ENCODE data around the gene INSRR.

INSRR gene

DNA sequence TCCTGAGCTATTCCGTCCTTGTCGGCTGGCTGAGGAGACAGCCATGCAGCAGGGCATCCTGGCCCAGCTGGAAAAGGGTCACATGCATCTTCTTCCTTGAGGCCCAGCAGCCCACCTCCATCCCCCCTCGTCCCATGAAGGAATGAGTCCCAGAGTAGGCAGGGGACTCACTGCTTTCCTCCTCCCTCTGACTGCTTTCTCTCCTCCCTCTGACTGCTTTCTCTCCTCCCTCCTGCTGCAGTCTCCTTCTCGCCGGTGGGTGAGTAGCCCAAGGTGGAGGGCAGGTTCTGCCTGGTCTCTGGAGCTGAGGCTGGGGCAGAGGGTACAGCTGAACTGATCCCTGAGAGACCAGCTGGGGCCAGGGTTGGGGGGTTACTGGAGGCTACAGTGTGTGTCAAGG, 15.2 kb upstream of the INSRR start:
- DNase-seq: no peak

DNA sequence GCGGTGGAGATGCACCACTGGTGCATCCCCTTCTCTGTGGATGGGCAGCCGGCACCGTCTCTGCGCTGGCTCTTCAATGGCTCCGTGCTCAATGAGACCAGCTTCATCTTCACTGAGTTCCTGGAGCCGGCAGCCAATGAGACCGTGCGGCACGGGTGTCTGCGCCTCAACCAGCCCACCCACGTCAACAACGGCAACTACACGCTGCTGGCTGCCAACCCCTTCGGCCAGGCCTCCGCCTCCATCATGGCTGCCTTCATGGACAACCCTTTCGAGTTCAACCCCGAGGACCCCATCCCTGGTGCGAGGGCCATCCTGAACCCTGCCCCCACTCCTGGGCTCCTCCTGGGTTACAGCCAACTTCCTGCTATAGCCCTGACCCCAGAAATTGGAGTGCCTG, 14.7 kb upstream of the INSRR start:
- DNase-seq: no peak

DNA sequence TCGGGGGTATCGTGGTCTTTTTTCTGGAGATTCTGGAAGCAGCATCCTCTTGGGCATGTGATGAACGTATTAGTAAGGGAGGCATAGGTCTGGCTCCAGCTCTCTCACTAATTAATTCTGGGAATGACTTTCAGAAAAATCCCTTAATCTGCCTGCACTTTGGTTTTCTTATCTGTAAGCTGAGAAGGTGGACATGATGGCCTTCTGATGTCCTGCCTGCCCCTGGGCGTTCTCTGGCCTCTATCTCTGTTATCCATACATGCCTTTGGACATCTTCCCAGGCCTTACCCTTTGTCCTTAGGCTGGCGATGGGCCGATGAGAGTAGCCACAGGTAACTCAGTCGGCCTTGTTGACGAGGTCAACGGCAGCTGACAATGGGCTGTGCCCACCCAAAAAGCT, 10.5 kb upstream of the INSRR start:
- DNase-seq: no peak

DNA sequence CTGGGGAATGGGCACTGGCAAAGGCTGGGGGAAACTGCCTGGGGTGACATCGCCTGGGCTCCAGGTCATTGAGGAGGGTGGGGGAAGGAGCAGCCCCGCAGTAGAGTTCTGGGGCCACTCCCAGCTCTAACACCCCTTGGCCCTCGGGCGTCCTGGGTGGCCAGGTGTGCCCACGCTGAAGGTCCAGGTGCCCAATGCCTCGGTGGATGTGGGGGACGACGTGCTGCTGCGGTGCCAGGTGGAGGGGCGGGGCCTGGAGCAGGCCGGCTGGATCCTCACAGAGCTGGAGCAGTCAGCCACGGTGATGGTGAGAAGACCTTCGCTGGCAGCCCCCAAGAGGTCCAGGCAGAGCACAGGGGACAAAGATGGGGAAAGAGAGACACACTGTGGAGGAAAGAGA, 9.4 kb upstream of the INSRR start:
- DNase-seq: no peak

DNA sequence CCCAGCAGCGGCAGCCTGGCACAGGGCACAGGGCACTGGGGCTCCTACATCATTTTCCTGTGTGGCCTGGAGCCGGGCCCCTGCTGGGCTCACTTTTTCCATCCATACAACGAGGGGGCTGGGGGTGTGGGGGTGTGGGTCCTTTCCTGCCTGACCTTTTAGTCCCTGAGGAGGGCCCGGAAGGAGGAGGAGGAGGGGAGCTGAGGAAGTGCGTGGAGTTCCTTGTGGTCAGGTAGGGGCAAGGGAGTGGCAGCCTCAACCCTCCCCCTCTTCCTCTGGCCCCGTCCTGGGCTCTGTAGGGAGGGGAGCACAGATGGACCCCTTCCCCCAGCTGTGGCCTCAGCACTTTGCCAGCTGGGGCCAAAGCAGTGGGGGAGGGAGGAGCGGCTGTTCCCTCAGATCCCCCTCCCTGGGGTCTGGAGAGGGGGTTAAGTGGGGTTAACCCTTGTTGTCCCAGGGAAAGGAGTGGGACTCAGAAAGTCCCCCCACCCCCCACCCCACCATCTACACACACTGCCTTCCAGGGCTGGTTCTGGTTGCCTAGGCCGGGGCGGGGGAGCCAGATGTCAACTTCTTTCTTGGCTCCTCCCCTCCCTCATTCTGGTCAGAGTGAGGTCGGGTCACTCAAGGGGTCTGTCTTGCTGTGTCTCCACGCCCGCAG, 7.5 kb upstream of the INSRR start:
- DNase-seq: no peak

DNA sequence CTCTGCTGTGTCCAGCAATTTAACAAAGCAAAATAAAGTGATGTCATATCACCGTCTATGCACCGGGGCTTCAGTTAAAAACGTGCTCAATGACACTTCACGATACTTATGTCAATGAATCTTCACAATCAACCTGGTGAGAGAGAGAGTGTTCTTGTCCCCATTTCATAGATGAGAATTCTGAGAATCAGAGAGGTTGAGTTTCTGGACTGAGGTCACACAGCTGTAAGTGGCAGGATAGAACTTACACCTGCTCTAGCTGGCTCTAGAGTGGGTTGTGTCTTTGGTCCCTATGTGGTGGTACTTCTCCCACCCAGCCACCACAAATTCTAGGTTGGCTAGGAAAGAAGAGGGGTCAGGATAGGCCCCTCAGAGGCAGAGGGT, 6.9 kb upstream of the INSRR start:
- DNase-seq: no peak

DNA sequence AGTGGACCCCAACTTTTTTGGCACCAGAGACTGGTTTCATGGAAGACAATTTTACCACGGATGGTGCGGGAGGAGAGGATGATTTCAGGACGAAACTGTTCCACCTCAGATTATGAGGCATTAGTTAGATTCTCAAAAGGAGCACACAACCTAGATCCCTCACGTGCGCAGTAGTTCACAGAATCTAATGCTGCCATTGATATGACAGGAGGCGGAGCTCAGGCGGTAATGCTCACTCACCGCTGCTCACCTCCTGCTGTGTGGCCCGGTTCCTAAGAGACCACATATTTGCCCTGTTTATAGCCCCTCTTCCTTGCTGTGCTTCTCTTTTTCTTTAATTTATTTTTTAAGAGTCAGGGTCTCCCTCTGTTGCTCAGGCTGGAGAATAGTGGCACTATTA, 6.3 kb upstream of the INSRR start:
- no peak for DNase-seq

DNA sequence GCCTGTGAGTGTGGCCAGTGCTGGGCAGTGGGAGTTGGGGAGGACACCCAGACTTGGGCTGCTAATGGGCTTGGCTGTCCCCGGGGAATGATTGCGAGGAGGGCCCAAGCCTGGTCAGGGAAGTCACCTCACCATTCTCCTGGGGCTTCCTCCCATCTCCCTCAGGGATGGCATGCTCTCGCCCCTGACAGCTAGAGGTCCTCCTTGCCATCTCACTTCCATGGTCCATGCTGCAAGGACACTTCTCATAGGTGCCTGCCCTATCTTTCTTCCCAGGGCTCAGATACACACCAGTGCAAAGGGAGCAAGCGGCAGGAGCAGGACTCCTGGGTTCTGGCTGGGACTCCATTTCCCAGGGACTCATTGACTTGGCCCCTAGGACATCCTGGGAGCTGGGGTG, 5.9 kb upstream of the INSRR start:
- DNase-seq: no peak

DNA sequence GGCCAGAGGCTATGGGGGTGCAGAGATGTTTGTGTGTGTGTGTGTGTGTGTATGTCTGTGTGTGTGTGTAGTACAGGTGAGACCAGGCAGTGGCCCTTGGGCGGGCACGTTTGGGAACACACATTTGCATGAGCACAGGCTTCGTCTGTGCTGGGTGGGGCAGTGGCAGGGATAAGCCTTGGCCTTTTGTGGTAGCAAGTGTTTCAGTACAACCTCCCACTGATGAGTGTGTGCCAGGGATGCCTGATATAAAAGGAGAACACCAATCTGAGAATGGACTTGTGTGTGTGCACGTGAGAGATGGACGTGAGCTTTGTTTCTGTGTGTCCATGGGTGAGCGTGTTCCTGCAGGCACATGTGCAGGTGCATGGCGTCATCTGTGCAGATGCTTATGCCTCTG, 4.7 kb upstream of the INSRR start:
- no peak for DNase-seq

DNA sequence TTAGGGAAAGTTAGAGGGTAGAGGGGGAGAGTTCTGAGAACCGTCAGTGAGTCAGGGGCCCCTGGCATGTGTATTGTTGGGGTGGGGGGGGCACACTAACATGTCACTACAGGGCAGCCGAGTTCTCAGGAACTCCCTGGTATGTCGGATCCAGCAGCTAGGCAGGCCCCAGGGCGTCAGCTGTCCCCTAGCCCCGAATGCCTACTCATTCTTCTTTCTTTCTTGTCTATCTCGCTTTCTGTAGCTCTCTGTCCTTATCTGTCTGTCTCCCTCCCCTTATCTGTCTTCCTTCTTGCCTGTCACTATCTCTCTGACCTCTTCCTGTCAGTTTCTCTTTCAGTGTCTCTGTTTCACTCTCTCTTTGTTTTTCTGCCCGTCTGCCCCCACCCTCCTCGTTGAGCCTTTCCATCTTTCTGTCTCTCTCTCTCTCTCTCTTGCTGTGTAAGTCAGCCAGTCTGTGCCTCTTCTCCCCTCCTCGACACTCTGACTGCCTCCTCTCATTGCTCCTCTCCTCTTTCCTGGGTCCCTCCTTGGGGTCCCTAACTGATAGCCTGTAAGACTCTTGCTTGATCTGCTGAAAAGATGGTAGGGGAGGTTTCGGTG, 4.2 kb upstream of the INSRR start:
- peak; percentile 81 for DNase-seq

DNA sequence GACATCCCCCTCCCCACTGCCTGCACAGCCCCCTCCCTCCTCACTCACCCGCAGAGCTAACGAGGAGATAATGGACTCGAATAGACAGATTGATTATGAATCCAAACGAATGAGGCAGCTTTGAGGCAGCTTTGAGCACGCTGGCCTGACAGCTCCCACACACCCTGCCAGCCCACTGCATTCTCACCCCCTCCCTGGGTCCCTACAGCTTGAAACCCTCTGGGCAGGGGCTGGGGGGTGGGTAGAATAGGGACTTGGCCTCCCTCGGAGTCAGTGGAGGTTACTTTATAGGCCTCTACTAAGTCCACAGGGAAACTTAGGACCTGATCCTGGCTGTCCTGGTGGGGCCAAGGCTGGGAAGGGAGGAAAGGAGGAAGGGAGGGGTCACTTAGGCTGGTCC, 3.7 kb upstream of the INSRR start:
- no peak for DNase-seq

DNA sequence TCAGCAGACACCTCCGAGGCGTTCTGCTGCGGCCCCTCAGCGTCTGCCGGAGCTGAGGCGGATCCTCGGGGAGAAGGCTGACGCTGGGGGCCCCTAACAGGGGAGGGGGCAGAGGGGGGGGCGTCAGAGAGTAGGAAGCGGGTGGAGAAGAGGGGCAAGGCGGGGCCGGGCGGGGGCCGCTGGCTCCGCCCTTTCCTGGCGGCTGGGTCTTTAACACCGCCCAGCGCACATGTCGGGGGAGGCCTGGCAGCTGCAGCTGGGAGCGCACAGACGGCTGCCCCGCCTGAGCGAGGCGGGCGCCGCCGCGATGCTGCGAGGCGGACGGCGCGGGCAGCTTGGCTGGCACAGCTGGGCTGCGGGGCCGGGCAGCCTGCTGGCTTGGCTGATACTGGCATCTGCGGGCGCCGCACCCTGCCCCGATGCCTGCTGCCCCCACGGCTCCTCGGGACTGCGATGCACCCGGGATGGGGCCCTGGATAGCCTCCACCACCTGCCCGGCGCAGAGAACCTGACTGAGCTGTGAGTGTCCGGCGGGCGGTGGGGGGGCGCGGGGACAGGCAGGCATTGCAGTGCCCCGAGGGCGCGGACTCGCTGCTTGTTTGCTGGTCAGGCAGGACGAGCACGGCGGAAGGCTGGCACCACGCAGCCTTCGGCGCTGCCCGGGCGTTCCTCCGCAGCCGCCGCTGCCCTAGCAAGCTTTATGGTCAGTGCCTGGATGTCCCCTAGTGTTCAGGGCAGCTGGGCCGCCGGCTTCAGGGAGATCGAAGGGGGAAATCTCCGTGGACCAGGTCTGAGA, 1.9 kb upstream of the INSRR start, which contains the start of gene NTRK1:
NTRK1 (plus strand) TSS at position 238 of the 796 bp plus-strand sequence; CDS start at position 308, 70 bp downstream.
- DNase-seq: peak; percentile 78

DNA sequence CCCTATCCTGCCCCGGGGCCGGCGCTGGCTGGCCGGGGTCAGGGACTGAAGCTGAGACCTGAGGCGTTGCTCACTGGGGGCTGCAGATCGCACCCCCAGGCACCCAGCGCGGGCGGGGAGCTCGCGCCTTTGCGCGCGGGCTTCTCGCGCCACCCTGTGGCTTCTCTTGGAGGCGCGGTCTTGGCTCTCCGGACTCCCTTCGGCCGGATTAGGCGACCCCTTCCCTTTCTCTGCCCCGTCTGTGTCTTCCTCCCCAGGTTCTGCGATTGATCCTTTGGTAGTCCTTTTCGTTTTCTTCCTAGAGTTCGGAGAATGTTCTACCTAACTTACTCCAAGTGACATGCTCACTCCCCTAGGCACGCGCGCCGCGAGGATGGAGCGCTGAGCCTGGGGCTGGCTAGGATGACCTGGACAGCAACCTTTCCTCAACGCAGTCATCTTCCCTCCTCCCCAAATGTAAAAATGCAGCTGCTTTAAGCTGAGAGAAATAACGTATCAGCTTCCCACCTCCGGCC, 1.3 kb upstream of the INSRR start:
- peak; percentile 78 for DNase-seq

DNA sequence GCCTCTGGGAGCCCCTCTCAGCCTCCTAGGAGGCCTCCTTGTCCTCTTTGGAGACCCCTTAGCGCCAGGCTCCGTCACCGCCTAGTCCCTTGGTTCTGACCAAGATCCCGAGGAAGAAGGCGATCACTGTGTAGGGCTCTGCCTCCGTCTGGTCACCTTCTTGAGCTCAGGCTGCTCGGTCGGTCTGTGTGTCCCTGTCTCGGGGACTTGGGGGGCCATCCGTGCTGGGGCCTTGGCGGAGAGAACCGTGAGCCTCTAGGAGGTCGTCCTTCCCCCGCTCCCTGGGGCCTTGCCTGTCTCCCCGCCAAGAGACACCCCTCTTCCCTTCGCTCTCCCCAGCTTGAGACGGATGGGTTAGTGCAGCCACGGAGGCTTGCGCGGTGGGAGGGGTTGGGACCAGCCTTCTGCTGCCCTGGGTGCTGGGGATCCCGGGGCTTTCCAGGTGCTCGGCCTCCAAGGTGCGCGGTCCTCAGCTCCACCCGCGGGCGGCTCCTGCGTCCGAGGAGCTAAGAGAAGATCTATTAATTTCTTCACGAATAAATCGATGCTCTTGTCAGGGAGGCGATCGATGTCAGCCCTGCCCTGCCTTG, 701 bp upstream of the INSRR start:
- DNase-seq: no peak

DNA sequence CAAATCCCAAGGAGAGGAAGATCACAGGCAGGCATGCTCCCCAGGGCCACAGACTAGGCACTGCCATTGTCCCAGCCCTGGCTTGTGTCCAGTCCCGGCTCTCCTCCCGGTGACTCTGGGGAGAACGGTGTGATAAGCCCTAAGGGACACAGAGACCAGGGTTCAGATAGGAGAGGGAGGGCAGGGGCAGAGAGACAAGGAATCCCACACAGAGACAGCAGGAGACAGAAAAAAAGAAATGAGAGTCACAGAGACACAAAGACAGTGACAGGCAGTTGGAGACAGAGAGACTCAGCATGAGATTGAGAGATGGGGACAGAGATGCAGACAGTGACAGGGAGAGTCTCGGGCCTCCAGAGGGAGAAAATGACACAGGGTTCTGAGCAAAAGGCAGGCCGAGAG, 361 bp downstream of the INSRR start:
- DNase-seq: no peak

DNA sequence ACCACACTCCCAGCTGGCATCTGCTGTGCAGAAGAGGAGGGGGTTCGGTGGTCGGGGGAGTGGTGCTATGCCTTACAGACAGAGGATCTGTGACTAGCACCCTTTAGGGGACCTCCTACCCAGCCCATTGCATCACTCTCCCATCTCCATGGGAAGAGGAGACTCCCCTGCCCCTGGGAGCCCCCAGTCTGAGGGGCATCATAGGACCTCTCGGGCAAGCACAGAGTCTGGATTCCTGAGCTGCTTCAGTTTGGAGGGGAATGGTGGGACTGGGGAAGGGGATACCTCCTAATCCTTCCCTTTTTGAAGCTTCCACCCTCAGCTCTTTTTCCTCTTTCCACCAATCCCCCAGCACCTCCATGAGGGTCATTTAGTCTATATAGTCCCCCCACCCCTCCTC, 1.4 kb downstream of the INSRR start:
- DNase-seq: no peak

DNA sequence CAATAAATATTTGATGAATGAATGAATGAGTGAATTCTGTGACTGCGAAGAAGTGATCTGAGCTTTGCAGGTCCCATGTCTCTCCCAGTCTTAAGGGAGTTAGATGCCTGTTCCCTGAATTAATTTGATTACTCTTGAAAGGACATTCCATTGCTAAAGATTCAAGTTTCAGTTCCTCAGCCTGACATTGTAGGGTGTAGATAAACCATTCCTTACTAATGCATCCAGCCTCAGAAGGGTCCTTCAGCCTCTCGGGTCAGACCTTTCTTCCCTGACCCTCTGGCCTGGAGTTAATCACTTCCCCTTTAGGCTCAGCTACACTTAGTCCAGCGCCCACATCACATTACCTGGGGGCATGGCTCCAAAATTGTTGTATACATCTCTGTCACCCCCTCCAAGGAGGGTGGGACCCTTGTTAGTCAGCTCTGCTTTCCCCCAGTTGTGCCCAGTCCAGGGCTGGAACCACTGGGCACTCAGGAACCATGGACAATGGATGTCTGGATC, 2.6 kb downstream of the INSRR start:
- DNase-seq: no peak

DNA sequence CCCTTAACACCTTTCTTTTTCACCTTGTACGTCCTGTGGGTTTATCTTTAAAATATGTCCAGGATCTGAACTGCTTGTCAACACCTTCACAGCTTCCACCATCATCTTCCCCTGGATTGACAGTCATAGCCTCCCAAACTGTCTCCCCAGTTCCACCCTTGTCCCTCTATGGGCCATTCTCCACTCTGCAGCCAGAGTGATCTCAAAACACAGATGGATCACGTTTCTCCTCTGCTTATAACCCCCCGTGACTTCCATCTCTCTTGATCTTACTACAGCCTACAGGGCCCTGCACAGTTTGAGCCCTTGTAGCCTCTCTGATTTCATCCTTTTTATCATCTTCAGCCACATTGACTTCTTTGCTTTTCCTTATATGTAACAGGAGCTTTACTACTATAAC, 4.3 kb downstream of the INSRR start:
- no peak for DNase-seq

DNA sequence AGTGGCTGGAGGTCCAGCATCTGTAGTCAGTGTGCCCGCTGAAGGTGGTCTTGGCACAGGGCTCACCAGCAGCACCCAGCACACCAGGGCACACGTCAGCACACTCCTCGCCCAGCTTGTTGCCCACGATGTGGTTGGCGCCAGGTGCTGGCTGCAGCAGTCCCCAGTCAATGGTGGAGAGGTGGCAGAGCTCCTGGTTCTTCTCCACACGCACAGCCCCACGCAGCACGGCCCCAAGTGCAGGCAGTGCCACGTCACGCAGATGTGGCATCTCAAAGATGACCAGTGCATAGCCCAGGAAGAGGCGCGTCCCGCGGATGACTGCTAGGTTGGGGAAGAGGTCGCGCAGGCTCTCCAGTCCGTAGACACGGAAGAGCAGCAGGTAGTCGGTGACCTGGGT, 5.2 kb downstream of the INSRR start:
- DNase-seq: no peak

DNA sequence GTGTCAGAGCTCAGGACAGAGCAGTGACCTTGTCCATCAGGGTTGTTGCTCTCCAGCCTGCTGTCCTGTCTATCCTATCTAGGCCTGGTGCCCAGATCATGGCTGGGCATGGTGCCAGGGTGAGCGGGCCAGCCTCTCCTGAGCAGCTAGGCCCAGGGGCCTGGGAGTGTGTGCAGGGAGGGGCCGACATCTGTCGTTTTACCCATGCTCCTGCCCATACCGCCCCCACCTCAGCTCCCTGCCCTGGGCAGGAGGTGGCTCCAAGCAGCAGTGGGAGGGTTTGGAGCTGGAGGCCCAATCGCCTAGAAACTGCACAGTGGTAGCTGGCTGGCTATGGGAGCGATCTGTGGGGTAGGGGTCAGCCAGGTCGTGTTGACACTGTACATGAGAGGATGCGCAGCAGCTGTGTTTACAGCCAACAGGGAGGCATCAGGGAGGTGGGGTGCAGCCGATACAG, 6.5 kb downstream of the INSRR start:
- no peak for DNase-seq

DNA sequence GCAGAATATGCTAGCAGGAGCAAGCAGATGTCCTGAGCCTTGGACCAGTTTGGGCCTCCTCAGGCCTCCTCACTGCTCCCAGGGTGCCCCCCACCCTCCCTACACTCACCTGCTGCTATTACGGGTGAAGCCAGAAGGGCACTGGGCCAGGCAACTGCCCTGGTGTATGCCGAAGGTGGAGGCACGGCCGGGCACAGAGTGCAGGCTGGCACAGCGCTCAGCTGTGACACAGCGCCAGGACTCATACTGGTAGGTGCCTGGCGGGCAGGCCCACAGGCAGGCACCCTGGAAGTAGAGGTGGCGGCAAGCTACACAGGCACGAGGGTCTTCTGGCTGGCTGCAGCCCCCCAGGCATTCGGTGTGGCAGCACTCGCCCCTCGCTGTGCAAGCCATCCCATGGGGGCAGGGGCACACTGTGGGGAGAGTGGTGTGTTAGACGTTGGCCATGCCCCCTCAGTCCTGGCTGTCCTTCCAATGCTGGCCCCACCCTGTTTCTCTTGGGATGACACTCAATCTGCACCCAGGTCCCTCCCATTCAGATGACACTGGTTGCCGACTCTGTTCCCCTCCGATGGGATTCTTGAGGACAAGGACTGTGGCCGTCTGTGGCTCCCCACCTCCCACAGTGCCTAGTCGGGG, 7.0 kb downstream of the INSRR start:
- DNase-seq: no peak

DNA sequence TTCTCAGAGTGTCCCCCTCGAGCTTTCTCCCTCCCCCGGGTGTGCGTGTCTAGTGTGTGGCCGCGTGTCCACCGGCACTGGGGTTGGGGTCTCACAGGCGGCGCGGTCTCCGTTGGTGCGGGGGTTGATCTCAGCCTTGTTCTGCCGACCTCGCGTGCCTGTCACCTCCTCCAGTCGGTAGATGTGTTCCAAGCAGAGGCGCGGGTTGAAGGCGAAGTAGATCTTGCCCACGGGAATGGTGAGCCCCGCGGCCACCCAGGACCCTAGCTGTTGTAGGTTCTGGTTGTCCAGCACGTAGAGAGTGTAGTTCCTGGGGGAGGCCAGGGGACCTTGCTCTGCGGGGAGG, 9.8 kb downstream of the INSRR start:
- no peak for DNase-seq
